ENCODE data around the gene FBXW2. TPM values are rescaled to one million over a fixed set of nuclear protein-coding genes. Genes with fewer than 3 reads are reported as not detected.
A peak's percentile ranks its signal among the peaks of the same experiment; 100 is the strongest.

The FBXW2 gene
- total RNA-seq, 2 experiments from 2014 or later, result 30.0 to 69.0 TPM

GRCh38 chr9:120714846-120715388 is 78.3 kb downstream of the FBXW2 start:
- H3K4me1 ChIP-seq (ENCODE audit: insufficient read depth, low read length, poor library complexity, severe bottlenecking), result peaks cover 38% of the 10 kb centered on the region
- DNase-seq (ENCODE audit: low spot score), result no peak
- intact Hi-C loops (cut with micrococcal nuclease; ENCODE audit: unreplicated experiment), result loop anchor here (10.0 kb wide), 1 partner anchor 90 kb away; no protein-coding TSS in a partner anchor
- TF ChIP-seq, protein P1, sequence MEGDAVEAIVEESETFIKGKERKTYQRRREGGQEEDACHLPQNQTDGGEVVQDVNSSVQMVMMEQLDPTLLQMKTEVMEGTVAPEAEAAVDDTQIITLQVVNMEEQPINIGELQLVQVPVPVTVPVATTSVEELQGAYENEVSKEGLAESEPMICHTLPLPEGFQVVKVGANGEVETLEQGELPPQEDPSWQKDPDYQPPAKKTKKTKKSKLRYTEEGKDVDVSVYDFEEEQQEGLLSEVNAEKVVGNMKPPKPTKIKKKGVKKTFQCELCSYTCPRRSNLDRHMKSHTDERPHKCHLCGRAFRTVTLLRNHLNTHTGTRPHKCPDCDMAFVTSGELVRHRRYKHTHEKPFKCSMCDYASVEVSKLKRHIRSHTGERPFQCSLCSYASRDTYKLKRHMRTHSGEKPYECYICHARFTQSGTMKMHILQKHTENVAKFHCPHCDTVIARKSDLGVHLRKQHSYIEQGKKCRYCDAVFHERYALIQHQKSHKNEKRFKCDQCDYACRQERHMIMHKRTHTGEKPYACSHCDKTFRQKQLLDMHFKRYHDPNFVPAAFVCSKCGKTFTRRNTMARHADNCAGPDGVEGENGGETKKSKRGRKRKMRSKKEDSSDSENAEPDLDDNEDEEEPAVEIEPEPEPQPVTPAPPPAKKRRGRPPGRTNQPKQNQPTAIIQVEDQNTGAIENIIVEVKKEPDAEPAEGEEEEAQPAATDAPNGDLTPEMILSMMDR (conservative IDR thresholded peaks at IDR 0.05; ENCODE audit: low read length), result no peak
- no peak for TF ChIP-seq EZH2phosphoT487 (IDR thresholded peaks at IDR 0.05; ENCODE audit: borderline replicate concordance, low read depth, low read length)
- no peaks in the 10 kb centered on the region for H3K9me3 ChIP-seq (ENCODE audit: low read length)
- 0 out of 2 replicates have a peak, but pooled peaks cover 3% of the 10 kb centered on the region for H4K20me1 ChIP-seq (ENCODE audit: insufficient read depth, low read length)
- H3K27ac ChIP-seq (ENCODE audit: low read depth, low read length, poor library complexity, severe bottlenecking), result peak overlapping the region; percentile 33
- peak overlapping the region; percentile 88 for H3K4me2 ChIP-seq (ENCODE audit: low read length)
- peak overlapping the region; percentile 79; the same call in 1 of the 2 replicates for H2AFZ ChIP-seq (ENCODE audit: low read length)
- peak overlapping the region; percentile 86 for H3K4me3 ChIP-seq (ENCODE audit: low read depth, low read length, poor library complexity, severe bottlenecking)
- BruUV-seq (replicated peaks), result TSS peak; percentile 65
- ChIA-PET POLR2A (interaction anchor here (0.6 to 1.3 kb wide), 5 partner anchors 12 to 782 kb away, joined by 3 to 4 read pairs (median 3); no protein-coding TSS in a partner anchor), CTCF (ENCODE audit: unreplicated experiment) (no interaction called here)
- peaks cover 25% of the 10 kb centered on the region; the same call in 1 of the 2 replicates for H3K79me2 ChIP-seq (ENCODE audit: insufficient read depth, low read depth, low read length)
- H3K36me3 ChIP-seq (ENCODE audit: insufficient read depth, low read length), result no peaks in the 10 kb centered on the region
- no peaks in the 10 kb centered on the region for H3K9me2 ChIP-seq (ENCODE audit: insufficient read depth, low read length)

DNA sequence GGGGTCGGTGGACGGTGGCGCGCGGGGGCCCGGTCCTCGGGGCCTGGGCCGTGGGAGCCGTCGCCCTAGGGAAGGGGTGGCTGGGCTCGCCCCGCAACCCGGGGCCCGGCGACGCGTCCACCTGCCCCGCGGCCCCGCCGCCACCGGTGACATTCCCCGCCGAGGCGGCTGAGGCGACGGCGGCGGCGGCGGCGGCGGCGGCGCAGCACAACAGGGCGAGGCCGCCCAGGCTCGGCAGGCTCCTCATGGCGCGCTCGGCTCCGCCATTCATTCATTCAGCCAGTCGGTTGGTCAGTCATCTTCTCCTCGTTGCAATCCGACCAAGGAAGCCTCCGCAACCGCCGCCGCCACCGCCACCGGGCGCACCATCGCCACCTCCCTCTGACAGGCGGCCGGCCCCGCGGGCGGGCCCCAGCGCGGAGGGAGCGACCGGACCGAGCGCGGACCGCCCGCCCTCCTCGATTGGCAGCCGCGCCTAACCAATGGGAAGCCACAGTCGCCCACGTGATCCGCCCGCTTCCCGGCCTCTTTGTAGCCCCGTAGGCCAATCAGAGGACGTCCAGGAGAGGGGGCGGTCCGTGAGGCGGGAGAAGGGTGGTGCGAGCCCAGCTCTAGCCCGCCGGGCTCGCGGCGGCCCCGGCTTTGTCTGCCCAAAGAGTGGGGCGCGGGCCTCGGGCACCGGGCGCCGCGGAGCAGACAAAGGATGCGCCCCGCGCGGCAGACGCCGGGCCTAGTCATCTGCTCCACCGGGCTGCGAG is 78.9 kb downstream of the FBXW2 start, which contains the start of gene MEGF9:
MEGF9 (minus strand) TSS at position 383 of the 758 bp plus-strand sequence; CDS start at position 271, 112 bp downstream.
- TF ChIP-seq, protein P1 (conservative IDR thresholded peaks at IDR 0.05; ENCODE audit: low read length), result no peak
- no peak for TF ChIP-seq EZH2phosphoT487 (IDR thresholded peaks at IDR 0.05; ENCODE audit: borderline replicate concordance, low read depth, low read length)
- POLR2A ChIA-PET, result interaction anchor here (0.6 to 1.3 kb wide), 5 partner anchors 13 to 783 kb away, joined by 3 to 4 read pairs (median 3); no protein-coding TSS in a partner anchor
- no TSS peak for BruUV-seq (replicated peaks)
- peak within 1 kb of the TSS; percentile 33 for H3K27ac ChIP-seq (ENCODE audit: low read depth, low read length, poor library complexity, severe bottlenecking)
- peak within 1 kb of the TSS; percentile 98 for H3K4me2 ChIP-seq (ENCODE audit: low read length)
- no peaks in the 10 kb centered on the region for H3K9me2 ChIP-seq (ENCODE audit: insufficient read depth, low read length)
- H4K20me1 ChIP-seq (ENCODE audit: insufficient read depth, low read length), result 0 out of 2 replicates have a peak, but pooled peaks cover 3% of the 10 kb centered on the region
- CTCF ChIA-PET (ENCODE audit: unreplicated experiment), result no interaction called here
- H3K9me3 ChIP-seq (ENCODE audit: low read length), result no peaks in the 10 kb centered on the region
- H3K4me3 ChIP-seq (ENCODE audit: low read depth, low read length, poor library complexity, severe bottlenecking), result peak within 1 kb of the TSS; percentile 86
- peaks cover 38% of the 10 kb centered on the region for H3K4me1 ChIP-seq (ENCODE audit: insufficient read depth, low read length, poor library complexity, severe bottlenecking)
- intact Hi-C loops (cut with micrococcal nuclease; ENCODE audit: unreplicated experiment), result loop anchor here (10.0 kb wide), 1 partner anchor 89 kb away; no protein-coding TSS in a partner anchor
- peak; percentile 98 for DNase-seq (ENCODE audit: low spot score)
- peak within 1 kb of the TSS; percentile 79; the same call in 1 of the 2 replicates for H2AFZ ChIP-seq (ENCODE audit: low read length)
- no peaks in the 10 kb centered on the region for H3K36me3 ChIP-seq (ENCODE audit: insufficient read depth, low read length)
- peaks cover 25% of the 10 kb centered on the region; the same call in 1 of the 2 replicates for H3K79me2 ChIP-seq (ENCODE audit: insufficient read depth, low read depth, low read length)
